Medulla oblongata (tissue), 1 donor: Measurements from ENCODE around the gene CCDC172.
A peak's percentile ranks its signal among the peaks of the same experiment; 100 is the strongest.
"Not testable (repeated sequence)": the region's sequence is repeated elsewhere in the genome, so short reads cannot be mapped to it uniquely, and the experiment has no call there.

Experiments used
- DNase-seq: peaks from one replicate; pipeline ENCODE4 v3.0.0-alpha.2; 2015; ENCODE audit errors: extremely low spot score

The CCDC172 gene

GRCh38 chr10:116336866-116337265 lies 12.6 kb downstream of the CCDC172 start:
- no peak for DNase-seq

GRCh38 chr10:116352125-116352524 lies 27.9 kb downstream of the CCDC172 start:
- no peak for DNase-seq

GRCh38 chr10:116353817-116354216 lies 29.6 kb downstream of the CCDC172 start:
- no peak for DNase-seq

GRCh38 chr10:116355341-116355740 lies 31.1 kb downstream of the CCDC172 start:
- DNase-seq: no peak

GRCh38 chr10:116356833-116357232 lies 32.6 kb downstream of the CCDC172 start:
- DNase-seq: no peak

GRCh38 chr10:116364868-116365267 lies 40.6 kb downstream of the CCDC172 start:
- no peak for DNase-seq

- DNase-seq: no peak
Measured at GRCh38 chr10:116371737-116372136, 47.5 kb downstream of the CCDC172 start.

GRCh38 chr10:116382290-116382689 lies 58.0 kb downstream of the CCDC172 start:
- no peak for DNase-seq

- DNase-seq: no peak
Measured at GRCh38 chr10:116385311-116385710, 61.1 kb downstream of the CCDC172 start.

GRCh38 chr10:116385994-116386809 lies 62.0 kb downstream of the CCDC172 start:
- DNase-seq: peak; percentile 66

GRCh38 chr10:116393246-116393831 lies 69.1 kb downstream of the CCDC172 start:
- not testable (repeated sequence) for DNase-seq

GRCh38 chr10:116395223-116395985 lies 71.2 kb downstream of the CCDC172 start:
- DNase-seq: no peak

- no peak for DNase-seq
Measured at GRCh38 chr10:116398224-116398623, 74.0 kb downstream of the CCDC172 start.

GRCh38 chr10:116402858-116403257 lies 78.6 kb downstream of the CCDC172 start:
- no peak for DNase-seq

GRCh38 chr10:116403740-116404250 lies 79.5 kb downstream of the CCDC172 start:
- DNase-seq: no peak

- DNase-seq: peak; percentile 30
Measured at GRCh38 chr10:116408719-116409118, 84.5 kb downstream of the CCDC172 start.

GRCh38 chr10:116410351-116410750 lies 86.1 kb downstream of the CCDC172 start:
- DNase-seq: no peak

GRCh38 chr10:116417821-116418220 lies 93.6 kb downstream of the CCDC172 start:
- no peak for DNase-seq

- DNase-seq: no peak
Measured at GRCh38 chr10:116418389-116418788, 94.1 kb downstream of the CCDC172 start.

GRCh38 chr10:116421815-116422214 lies 97.6 kb downstream of the CCDC172 start:
- DNase-seq: no peak

- no peak for DNase-seq
Measured at GRCh38 chr10:116427671-116428070, 103.4 kb downstream of the CCDC172 start, which contains the start of gene PNLIPRP3. Gene PNLIPRP3 (plus strand): TSS chr10:116427847. CDS start chr10:116428013, 166 bp downstream.

- DNase-seq: no peak
Measured at GRCh38 chr10:116429288-116429977, 105.2 kb downstream of the CCDC172 start.
